ENCODE results near the gene GFAP.
A peak's percentile ranks its signal among the peaks of the same experiment; 100 is the strongest.

GFAP gene

DNA sequence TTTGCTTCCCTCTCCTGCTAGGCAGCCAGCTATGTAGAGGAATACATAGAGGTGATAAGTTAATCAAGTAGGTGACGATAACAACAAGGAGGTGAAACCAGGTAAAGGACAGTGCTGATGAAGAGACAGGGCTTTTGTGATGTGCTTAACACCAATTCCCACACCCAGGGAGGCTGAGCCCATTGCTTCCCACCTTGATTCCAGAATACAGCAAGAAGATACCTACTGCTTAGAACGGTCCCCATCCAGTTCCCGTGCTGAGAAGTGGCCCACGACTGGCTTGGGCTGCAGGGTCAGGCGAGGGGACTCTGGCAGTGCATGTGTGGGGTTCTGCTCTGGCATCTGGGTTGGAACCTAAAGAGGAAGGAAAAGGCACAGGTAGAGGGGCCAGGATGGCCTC lies 16.1 kb upstream of the GFAP start:
- DNase-seq, result no peak

DNA sequence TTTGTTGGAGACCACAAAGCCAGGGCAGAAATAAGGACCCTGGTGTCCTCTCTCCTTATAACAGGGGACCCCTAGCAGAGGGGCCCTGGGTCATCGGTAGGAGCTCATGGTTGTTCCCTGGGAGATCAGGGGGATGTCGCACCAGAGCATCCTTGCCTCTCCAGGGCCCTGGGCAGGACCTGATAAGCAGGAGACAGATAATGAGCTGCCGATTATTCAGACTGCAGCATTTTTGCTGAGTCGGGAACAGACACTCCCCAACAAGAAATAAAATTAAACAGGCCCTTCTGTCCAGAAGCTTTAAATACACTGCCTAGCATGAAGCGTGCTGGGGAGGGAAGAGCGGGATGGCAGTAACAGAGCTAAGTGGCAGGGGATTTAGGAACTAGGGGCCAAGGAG lies 15.4 kb upstream of the GFAP start:
- no peak for DNase-seq

DNA sequence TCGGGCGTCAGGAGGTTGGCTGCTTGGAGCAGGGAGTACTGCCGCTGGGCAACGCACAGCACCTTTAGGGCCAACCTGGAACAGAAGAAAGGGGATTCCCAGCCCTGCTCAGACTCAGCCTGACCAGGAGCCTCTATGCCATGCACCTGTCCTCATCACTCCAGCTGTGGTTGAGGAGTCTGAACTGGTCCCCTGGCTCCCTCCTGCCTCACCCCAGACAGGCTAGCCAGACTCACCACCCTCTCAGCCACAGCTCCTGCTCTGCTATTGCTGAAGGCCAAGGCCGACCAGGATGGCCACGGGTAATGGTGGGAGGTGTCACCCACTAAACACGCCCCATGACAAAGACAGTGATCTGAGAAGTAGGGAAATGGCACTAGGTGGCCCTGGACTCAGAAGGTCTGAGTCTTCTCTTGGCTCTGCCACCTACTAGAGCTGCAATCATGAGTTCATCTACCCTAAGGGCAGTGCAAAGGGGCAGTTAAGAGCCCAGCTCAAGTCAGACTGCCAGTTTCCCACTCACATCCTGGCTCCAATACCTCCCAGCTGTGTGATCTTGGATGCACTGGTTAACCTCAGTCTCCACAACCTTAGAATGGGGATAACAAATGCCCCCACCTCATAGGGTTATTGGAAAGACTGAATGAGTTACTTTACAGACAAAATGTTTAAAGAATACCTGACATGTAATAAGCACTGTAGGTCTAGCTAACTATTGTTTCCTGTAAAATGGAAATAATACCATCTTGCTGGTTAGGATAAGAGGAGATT lies 13.8 kb upstream of the GFAP start:
- no peak for DNase-seq

DNA sequence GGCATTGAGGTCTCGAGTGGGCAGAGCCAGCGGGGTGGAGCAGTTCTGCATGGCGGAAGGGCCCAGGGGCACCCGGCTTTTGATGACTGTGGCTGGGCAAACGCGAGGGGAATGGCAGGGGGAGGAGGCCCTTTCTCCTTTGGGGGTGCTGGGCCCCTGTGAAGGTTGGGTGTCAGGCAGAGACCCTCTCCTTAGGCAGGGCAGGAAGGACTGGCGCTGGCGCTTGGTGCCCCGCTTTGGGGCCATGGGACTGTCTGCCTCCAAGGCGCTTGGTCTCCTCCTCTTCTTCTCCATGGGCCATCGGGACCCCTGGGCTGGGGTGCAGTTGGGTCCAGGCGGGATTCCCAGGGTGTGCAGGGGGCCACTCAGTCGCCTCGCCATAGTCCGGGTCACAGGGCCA lies 12.8 kb upstream of the GFAP start:
- no peak for DNase-seq

DNA sequence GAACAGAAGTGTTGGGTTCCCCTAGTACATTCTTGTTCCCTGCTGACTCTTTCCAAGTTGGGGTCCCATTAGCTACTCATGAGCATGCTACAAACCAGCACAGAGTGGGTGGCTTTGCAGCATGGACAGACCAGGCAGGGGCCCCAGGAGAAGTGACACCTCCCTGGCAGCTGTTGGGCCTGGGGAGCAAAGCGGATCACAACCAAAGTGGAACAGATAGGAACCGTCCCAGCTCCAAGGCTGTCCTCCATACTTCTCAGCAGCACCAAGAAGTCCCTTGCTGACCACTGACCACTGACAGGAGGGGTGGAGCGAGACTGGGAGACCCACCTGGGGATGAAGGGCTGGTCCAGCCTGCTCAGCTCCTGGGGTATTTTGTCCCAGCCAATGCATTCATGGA lies 12.4 kb upstream of the GFAP start:
- DNase-seq, result no peak

DNA sequence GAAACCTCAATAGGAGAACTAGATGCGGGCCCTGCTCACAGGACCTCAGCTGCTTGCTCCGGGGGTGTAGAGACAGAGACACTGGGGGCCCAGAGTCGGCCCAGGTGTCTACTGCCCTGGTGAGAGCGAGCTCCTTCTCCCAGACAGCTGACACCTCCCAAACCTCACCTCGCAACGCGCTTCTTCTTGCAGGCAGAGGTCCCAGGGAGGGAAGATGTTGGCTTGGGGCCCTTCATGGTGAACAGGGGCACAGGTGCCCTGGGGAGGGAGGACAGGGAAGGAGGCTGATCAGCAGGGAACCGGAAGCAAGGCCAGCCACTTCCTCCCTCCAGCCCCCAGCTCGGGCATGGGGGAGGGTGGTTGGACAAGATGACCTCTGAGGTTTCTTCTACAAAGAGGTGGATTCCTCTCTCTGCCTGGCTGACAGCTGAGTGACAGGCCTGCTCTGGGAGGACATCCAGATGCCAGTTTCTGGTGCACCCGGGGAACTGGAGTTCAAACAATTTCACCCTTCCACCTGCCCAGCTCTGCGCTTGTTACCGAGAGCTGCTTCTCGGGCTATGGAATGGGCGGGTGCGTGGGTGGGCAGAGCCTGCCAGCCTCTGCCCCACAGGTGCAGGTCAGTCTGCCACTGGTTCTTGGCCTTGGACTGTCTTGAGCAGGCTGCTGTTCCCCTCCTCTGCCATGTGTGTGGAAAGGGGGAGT lies 11.7 kb upstream of the GFAP start:
- no peak for DNase-seq

DNA sequence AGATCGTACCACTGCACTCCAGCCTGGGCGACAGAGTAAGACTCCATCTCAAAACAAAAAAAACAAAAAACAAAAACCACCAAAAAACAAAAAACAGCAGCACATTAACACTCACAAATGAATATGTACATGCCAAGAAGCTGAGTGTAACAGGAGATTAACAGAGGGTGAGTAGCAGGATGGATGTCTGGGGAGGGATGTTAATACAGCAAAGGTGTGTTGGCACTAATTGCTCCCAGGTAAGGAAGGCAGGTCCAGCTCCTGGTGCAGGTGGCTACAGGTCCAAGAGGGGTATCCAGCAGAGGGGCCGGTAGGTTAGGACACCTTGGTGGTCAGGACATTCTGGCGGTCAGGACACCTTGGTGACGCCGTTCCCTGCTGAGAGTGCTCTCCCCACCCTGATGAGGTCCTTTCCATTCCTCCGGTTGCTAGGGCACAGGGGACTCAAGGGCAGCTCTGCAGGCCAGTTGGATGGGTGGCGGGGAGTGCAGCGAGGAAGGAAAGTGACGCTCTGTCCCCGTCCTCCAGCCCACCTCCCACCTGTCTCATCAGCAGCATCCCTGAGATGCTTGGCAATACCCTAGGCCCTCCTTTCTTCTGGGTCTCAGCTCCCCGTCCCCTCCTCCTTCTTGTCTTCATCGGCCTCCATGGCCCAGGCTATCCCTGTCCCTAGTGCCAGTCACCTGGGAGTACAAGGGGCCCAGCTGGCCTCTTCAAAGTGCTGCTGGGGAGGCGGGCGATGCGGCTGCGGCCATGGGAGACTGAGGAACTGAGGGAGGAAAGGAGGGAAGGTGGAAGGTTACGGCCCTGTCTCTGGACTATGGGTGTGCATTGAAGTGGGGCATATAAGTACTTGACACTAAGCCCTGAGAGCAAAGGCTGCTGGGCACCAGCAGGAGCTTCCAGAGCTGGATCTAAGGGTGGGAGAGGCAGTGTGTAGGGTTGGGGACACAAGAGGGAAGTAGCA lies 10.7 kb upstream of the GFAP start:
- DNase-seq, result no peak

DNA sequence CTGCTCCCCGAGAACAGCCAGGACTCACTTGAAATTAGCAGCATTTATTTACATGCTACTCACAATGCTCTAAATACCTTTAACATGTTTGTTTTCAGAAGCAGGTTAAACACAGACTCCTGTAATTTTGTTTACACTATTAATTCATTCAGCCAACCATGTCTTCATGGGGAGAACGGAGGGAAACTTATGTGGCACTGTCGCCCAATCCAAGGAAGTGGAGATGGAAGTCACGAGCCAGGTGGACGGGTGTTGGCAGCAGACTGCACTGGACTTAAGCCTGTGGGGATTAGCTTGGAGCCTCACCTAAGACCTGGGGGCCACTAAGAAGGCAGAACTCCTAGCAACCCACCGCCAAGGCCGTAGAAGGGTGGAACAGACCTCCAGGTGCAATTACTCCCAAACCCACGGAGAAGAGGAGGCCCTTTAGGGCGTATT lies 8.8 kb upstream of the GFAP start:
- peak; percentile 85 for DNase-seq

DNA sequence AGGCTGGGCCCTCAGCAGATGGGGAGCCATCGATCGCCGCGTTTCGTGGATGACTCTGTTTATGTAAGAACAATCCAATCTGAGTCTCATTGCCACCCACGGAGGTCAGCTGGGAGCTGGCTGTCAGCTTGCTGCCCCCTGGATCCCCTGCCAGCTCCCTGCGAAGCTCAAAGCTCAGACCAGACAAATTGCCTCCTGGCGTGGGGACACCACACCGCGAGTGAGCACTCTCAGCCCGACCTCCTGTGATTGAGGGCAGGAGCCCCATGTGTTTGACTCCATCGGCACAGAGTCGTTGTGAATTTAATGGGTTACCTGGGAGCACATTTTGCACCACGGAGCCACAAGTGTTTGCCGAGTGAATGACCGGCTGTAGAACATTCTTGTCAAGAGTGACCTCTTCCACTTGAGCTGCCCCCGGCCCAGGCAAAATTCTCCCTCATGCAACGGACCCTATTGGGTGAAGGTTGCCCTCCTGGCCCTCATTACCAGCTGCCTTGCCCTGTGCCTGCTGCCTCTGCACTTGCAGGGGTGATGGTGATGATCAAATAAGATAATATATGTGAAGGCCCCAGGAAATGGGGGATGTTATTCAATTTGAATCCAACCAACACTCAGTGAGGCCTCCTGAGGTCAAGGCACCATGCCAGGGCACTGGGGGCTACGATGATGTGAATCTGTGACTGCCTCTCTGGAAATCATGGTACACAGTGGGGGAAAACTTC lies 7.6 kb upstream of the GFAP start:
- DNase-seq, result no peak

DNA sequence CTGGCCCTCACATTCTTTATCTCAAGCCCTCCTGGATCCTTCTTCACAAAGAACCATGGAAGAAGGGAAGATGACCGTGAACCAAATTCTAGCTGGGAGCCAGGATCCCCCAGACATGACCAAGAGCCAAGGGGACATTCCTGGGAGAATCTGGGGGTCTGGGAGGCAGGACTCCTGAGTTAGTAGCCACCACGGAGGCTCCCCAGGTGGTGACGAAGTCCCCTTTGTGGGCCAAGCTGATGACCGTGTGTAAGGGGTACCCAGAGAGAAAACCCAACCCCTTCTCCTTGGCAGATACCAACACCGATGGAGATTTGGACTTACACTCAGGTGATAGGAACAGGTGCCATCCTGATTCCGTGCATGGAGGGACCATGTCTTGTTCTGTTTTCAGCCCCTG lies 6.8 kb upstream of the GFAP start:
- DNase-seq, result no peak

DNA sequence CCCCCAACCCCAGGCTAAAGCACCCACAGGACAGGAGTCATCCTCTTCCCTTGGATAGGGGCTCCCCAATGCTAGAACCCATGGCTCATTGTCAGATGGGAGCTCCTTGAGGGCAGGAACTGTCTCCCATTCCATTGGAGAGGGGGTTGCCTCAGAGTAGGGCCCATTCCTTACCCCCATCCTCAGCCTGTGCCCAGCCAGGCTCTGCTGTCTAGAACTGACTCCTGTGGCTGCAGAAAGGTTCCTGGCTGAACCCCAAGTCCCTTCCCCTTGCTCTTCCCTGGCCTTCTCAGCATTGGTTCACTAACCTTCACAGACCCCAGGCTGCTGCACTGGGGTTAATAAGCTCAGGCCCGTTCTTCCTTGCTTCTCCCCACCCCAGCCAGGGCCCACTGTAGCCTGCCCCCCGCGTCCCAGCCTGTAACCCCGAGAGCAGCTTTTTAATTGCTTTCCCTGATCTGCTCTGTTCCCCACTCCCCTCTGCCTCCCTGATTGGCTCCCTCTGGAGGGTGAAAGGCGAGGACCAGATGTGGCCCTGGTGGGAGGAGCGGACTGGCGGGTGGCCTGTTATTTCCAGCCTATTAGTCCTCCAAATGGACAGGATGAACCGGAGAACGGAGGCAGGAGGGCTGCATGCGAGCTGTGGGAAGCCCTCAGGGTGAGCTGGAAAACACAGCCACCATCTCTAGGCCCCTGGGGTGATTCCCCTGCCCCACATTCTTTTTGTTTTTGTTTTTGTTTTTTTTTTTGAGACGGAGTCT lies 6.0 kb upstream of the GFAP start:
- DNase-seq, result peak; percentile 72

DNA sequence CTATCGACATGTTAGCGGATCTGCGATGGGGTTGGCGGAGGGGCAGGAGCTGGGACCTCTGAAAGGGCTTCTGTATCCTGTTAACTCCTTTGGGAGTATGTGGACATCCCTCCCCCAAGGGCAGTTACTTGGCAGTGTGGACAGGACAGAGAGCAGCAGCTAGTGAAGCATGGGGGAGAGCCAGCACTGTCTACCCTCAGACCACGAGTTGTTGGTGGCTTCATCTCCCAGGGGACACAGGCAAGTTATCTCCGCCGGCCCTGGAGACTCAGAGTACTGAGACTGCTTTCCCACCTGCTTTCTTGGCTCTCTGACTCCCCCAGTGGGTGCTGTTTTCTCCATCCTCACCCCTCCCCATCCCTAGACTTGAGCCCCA lies 5.3 kb upstream of the GFAP start:
- peak; percentile 60 for DNase-seq

DNA sequence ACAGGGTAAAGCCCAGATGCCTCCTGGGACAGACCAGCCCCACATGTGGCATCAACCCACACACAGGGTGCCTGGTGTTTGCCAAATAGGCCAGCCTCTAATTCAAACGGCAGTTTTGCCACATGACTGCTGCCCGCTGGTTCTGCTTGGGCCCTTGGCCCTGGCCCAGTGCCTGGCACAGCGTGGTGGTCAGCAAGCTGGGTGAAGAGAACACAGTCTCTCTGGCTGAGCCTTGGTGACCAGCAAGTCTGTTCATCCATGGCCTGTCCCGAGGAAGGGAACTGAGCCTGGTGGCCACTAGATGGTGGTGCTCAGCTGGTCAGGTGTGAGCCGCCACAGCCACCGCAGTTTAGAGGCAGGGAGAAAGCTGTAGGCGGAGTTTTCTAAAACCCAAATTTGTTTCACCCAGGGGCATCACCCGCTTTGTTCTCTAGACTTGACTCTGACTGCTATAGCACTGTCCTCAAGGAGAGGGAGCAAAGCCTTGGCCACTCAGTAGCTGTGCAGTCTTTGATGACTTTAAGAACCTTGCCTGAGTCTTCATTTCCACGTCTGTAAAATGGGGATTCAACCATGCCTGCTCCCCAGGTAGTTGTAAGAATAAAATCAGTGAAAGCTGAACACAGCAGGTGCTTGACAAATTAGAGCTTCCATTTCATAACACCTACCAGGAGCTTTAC lies 4.7 kb upstream of the GFAP start:
- DNase-seq, result peak; percentile 92

DNA sequence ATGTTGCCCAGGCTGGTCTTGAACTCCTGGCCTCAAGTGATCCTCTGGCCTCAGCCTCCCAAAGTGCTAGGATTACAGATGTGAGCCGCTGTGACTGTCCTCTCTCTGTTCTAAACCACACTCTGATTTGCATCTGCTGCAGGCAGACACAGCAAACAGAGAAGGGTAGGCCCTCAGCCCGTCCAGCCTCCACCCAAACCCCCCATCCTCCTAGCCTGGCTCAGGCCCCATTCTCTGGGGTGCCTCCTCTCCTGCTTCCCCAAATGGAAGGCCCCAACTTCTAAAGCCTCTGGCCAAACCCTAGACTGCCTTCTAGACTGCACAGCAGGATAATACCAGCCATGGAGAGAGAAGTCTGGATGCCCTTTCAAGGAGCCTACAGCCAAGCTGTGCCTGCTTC lies 4.1 kb upstream of the GFAP start:
- DNase-seq, result no peak

DNA sequence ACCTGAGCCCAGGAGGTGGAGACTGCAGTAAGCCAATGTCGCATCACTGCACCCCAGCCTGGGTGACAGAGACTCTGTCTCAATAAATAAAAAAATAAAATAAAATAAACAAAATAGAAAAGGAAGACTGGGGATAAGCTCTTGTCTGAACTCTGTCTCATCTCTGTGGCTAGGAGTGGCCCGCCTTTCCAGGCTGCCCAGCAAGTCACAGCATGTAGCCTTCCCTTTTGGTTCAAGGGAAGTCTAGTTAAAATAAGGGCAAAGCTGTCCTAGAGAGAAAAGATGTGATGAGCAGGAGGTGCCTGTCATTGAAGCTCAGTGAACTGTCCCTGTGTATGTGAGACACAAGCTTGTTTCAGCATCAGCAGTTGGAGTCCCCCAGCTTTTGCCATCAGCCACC lies 2.7 kb upstream of the GFAP start:
- DNase-seq, result no peak

DNA sequence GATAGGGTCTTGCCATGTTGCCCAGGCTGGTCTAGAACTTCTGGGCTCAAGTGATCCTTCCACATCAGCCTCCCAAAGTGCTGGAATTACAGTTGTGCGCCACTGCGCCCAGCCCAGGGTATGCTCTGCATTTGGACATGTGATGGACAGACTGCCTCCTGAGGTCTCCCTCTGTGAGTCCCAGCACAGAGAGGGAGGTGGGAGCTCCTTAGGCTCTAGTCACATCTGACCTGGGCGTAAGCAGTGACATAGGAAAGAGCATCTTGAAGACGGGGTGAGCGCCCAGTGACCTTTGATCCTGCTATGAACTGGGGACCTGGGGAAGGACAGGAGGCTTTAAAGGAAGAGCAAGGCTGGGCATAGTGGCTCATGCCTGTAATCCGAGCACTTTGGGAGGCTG lies 2.2 kb upstream of the GFAP start:
- DNase-seq, result no peak

DNA sequence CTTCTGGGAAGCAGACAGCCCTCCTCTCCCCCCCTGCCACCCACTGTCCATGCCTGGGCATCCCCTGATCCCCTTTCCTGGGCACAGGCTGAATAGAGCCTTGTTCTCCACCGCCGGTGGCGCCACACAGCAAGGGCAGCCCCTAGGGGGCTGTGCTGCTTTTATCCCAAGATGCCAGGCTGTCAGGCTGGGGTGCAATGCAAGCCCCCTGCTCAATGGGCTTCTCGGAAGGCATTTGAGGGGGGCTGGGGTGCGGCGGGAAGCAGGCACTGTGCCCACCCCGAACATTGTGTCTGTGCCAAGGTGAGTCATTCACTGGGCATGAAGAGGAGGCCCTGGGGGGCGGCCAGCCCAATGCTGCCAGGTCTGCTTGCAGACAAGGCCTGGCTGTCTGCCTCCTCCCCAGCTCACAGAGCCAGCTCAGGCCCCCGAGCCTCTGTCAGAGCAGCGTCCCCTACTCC lies 1.5 kb upstream of the GFAP start:
- no peak for DNase-seq

DNA sequence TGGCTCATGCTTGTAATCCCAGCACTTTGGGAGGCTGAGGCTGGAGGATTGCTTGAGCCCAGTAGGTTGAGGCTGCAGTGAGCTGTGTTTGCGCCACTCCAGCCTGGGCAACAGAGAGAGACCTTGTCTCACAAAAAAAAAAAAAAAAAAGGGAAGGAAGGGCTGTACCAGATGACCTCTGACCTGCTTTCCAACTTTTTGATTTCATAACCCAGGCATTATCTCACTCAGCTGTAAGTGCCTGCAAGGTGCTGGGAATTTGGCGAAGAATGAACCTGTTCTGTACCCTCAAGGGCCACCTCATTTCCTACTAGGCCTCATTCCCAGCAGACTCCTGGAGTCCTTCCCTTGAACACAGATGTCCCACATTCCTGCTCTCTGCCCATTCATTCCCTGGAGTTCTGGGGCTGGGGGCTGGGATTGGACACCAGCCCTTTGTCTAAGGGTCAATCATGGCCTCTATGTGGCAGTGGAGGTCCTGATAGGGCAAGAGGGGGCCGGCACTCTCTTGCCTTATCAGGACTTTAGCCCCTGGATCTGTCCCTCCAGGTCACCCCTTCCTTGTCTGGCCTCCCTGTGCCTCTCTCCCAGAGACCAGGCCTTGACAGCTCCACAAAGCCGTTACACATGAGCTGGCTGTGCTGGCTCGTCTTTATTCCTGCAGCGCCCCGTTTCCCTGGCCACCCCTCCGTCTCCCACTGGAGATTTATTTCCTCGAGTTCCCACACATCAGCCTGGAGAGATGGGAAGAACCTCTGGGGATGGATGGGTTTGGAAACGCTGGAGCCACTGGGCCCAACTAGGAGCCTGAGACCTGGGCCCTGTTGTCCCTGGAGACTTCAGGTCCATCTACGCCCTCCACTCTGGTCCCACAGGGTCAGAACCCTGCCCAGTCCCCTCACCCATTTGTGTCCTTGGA lies 821 bp upstream of the GFAP start:
- no peak for DNase-seq

DNA sequence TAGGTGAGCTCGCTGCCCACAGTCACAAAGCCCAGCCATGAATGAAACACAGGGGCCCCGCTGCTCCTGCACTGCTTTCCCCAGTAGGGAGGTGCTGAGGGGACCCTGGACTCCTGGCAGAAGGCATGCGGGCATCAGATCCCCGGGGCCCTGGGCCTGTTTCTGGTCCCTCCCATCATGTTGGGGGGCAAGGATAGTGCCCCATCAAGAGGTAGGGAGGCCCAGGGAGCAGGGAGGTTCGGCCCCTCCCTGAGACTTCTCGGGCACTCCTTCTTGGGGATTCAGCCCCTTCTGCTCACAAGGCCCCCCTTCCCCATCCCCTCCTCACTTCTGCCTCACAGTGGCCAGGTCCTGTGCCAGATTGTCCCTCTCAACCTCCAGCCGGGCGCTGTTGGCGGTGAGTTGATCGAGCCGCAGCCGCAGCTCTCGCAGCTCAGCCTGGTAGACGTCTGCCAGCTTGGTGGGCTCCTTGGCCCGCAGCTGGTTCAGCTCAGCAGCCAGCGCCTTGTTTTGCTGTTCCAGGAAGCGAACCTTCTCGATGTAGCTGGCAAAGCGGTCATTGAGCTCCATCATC lies 515 bp downstream of the GFAP start:
- no peak for DNase-seq

DNA sequence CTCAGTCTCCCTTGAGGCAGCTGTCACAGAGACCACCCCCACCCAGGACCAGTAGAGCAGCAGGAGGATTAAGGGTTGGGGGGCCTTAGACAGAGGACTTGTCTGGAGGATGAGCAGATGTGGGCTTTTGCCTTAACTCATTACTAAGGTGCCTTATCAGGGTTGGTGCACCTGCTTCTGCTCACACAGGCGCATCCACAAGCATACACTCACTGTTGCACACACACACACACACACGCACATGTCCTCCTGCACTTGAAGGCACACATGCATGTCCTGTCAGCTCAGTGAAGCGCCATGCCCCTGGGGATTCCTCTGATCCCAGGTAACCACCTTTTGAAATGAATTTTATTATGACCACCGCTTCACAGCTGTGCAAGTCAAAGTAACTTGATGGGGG lies 1.2 kb downstream of the GFAP start:
- DNase-seq, result no peak
